RWPE1 (cell line): ENCODE results near the gene NOP10.

Experiments
- CTCF ChIA-PET: fragments of 350-600 bp; sonication (Branson Sonifier 250); formaldehyde crosslinking; extraction: SDS; loops from one replicate; lab custom pipeline; 2021; lab: Yijun Ruan, JAX
- POLR2A ChIA-PET: fragments of 400-600 bp; formaldehyde crosslinking; extraction: SDS; loops from one replicate; lab custom pipeline; 2020; ENCODE audit warnings: antibody characterized with exemption; ENCODE audit not compliant: low non-redundant PET; lab: Yijun Ruan, JAX
- DNase-seq: peaks from one replicate; pipeline ENCODE4 v3.0.0; 2012; ENCODE audit warnings: low spot score
- H3K27ac ChIP-seq: fragments of 450-650 bp; 2 replicates; pipeline ENCODE4 v1.5.1; 2017
- CTCF ChIP-seq: fragments of 450-650 bp; conservative IDR thresholded peaks from 2 replicates; pipeline ENCODE4 v1.5.1; 2017; ENCODE audit warnings: low read depth, mild to moderate bottlenecking

Gene NOP10

DNA sequence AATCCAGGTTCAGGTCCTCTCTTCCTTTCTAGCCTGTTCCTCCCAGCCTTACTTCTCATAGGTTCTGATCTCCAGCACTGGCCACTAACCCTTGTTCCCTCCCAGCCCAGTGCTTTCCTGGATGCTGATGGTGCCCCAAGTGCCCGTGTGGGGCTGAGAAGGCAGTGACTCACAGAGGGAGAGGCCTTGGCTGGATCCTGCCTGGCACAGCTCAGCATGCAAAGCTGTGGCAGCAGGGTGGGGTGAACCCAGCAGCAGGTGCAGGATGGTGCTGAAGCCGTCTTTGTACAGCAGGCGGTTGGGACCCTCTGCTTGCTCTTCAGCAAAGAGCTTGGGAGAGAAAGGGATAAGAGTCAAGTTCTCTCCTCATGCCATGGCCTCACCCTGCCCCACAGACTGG, 16.5 kb upstream of the NOP10 start:
- POLR2A ChIA-PET = no interaction called here
- CTCF ChIA-PET = interaction anchor here (0.6 to 1.3 kb wide), 2 partner anchors 9 to 224 kb away, joined by 3 read pairs; no protein-coding TSS in a partner anchor
- TF ChIP-seq CTCF = no peak
- peak; percentile 45 for DNase-seq
- H3K27ac ChIP-seq = peak overlapping the region; percentile 22; the same call in 1 of the 2 replicates

DNA sequence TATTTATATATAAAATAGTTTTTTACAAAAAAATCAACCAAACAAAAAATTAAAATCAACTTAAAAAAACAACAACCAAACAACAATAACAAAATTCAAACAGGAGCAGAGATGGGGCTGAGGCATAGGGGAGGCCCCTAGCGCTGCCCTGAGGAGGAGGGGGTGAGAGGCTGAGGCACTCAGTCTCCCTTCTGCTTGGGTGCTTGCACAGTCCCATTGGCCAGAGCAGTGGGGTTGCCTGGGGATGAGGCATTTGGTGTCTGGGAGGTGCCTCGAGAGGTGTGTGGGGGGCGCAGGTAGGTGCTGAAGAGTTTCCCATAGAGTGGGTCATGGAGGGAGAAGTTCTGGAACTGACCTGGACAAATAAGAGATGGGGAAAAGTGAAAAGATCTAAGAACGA, 16.0 kb upstream of the NOP10 start:
- CTCF ChIA-PET = interaction anchor here (0.7 to 1.3 kb wide), 3 partner anchors 9 to 460 kb away, joined by 3 to 4 read pairs (median 3); partner anchors contain the start of genes NOP10 and NUTM1
- H3K27ac ChIP-seq = no peak overlapping the region
- no peak for DNase-seq
- POLR2A ChIA-PET = interaction anchor here (0.8 kb wide), 1 partner anchor 8 kb away, joined by 3 read pairs; the partner anchor contains the start of gene LPCAT4
- no peak for TF ChIP-seq CTCF

DNA sequence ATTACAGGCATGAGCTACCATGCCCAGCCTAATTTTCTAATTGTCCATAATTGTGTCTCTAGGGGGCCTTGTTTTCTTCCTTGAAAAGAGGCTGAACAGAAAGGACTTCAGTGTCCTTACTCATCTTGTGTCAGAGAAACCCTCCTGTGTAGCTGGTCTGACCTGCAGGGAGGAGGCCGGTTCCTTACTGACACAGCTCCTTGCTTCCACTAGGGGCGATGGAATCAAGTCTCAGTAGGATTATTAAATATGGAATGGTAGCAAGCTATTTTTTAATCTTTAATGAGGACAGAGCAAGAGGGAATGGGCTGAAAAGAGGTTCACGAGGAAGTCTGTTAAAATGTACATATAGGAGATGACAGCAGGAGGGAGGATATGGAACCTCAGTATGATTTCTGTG, 15.4 kb upstream of the NOP10 start:
- ChIA-PET POLR2A (interaction anchor here (0.8 kb wide), 1 partner anchor 8 kb away, joined by 3 read pairs; the partner anchor contains the start of gene LPCAT4), CTCF (interaction anchor here (0.6 to 1.1 kb wide), 4 partner anchors 9 to 459 kb away, joined by 3 to 13 read pairs (median 4); partner anchors contain the start of genes LPCAT4, NOP10 and NUTM1)
- no peak overlapping the region for H3K27ac ChIP-seq
- DNase-seq = peak; percentile 43
- TF ChIP-seq CTCF = no peak

DNA sequence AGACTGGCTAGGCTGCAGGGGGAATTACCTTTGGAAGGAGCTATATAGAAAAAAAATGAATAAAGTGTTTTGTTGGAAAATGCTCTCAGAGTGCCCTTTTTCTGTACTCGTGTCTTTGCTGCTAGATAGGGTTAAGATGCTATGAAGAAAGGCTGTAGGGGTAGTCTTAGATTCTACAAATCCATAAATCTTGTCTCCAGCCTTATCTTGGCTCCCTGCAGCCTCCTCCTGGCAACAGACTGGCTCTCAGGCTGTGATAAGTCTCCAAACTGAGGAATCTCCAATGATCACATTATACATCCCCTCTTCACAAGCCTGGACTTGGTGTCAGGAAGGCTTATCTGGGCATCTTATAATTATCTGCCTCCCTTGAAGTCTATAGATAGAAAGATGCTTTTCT, 14.7 kb upstream of the NOP10 start:
- ChIA-PET CTCF (interaction anchor here (1.0 to 1.1 kb wide), 2 partner anchors 11 to 15 kb away, joined by 3 to 13 read pairs; partner anchors contain the start of genes NOP10 and NUTM1), POLR2A (no interaction called here)
- DNase-seq = no peak
- no peak overlapping the region for H3K27ac ChIP-seq
- TF ChIP-seq CTCF = no peak

- CTCF ChIA-PET = interaction anchor here (0.6 to 2.3 kb wide), 2 partner anchors 12 to 429 kb away, joined by 4 to 14 read pairs; partner anchors contain the start of gene LPCAT4
- no peak for DNase-seq
- POLR2A ChIA-PET = no interaction called here
- no peak for TF ChIP-seq CTCF
- no peak overlapping the region for H3K27ac ChIP-seq
Observed at GRCh38 chr15:34355241-34355640, 12.3 kb upstream of the NOP10 start.

- CTCF ChIA-PET = interaction anchor here (0.8 kb wide), 1 partner anchor 1498 kb away, joined by 5 read pairs; no protein-coding TSS in a partner anchor
- TF ChIP-seq CTCF = no peak
- no peak overlapping the region for H3K27ac ChIP-seq
- POLR2A ChIA-PET = no interaction called here
- DNase-seq = no peak
Observed at GRCh38 chr15:34354286-34354685, 11.3 kb upstream of the NOP10 start.
